ENCODE results near the gene PACRG. TPM values are rescaled to one million over a fixed set of nuclear protein-coding genes. Genes with fewer than 3 reads are reported as not detected.
A peak's percentile ranks its signal among the peaks of the same experiment; 100 is the strongest.

The PACRG gene
- total RNA-seq, 2 donors from 2014 or later: 2.9 to 63.8 TPM

- Histone ChIP-seq H3K4me3 (no peak overlapping the region), H3K27ac (no peak overlapping the region), H3K4me1 (replicated peaks) (no peaks in the 10 kb centered on the region), H3K36me3 (no peaks in the 10 kb centered on the region), H3K9me3 (no peaks in the 10 kb centered on the region), H3K27me3 (replicated peaks; ENCODE audit: insufficient read depth) (no peaks in the 10 kb centered on the region)
- TF ChIP-seq POLR2A (IDR thresholded peaks at IDR 0.05) (no peak), CTCF (IDR thresholded peaks at IDR 0.05) (no peak), POLR2AphosphoS5 (IDR thresholded peaks at IDR 0.05) (no peak)
- DNase-seq (ENCODE audit: low spot score): no peak
- intact Hi-C loops (cut with DNase I): loop anchor here (10.0 kb wide), 1 partner anchor 97 kb away; no protein-coding TSS in a partner anchor
- WGBS: 100% methylated on average over 2 of the region's 2 CpGs
These were observed 6.4 kb upstream of the PACRG start for GRCh38 chr6:162721404-162721687.

- 86% methylated on average over 2 of the region's 2 CpGs for WGBS
- no peaks in the 10 kb centered on the region for H3K27me3 ChIP-seq (replicated peaks; ENCODE audit: insufficient read depth)
- no peak overlapping the region for H3K4me3 ChIP-seq
- no peaks in the 10 kb centered on the region for H3K36me3 ChIP-seq
- H3K9me3 ChIP-seq: no peaks in the 10 kb centered on the region
- intact Hi-C loops (cut with DNase I): loop anchor here (10.0 kb wide), 1 partner anchor 97 kb away; no protein-coding TSS in a partner anchor
- no peak overlapping the region for H3K27ac ChIP-seq
- no peaks in the 10 kb centered on the region for H3K4me1 ChIP-seq (replicated peaks)
- TF ChIP-seq CTCF (IDR thresholded peaks at IDR 0.05): no peak
- TF ChIP-seq POLR2AphosphoS5 (IDR thresholded peaks at IDR 0.05): no peak
- no peak for TF ChIP-seq POLR2A (IDR thresholded peaks at IDR 0.05)
- no peak for DNase-seq (ENCODE audit: low spot score)
These were observed 5.5 kb upstream of the PACRG start for GRCh38 chr6:162722226-162722625.

GRCh38 chr6:162722633-162723032 is 5.1 kb upstream of the PACRG start:
- TF ChIP-seq POLR2AphosphoS5 (IDR thresholded peaks at IDR 0.05) (no peak), POLR2A (IDR thresholded peaks at IDR 0.05) (no peak), CTCF (IDR thresholded peaks at IDR 0.05) (no peak)
- no peaks in the 10 kb centered on the region for H3K36me3 ChIP-seq
- intact Hi-C loops (cut with DNase I): loop anchor here (10.0 kb wide), 1 partner anchor 98 kb away; no protein-coding TSS in a partner anchor
- H3K4me1 ChIP-seq (replicated peaks): no peaks in the 10 kb centered on the region
- 98% methylated on average over 1 of the region's 1 CpG for WGBS
- no peak overlapping the region for H3K4me3 ChIP-seq
- DNase-seq (ENCODE audit: low spot score): no peak
- H3K27me3 ChIP-seq (replicated peaks; ENCODE audit: insufficient read depth): no peaks in the 10 kb centered on the region
- H3K27ac ChIP-seq: no peak overlapping the region
- H3K9me3 ChIP-seq: no peaks in the 10 kb centered on the region

GRCh38 chr6:162726947-162727321 is 840 bp upstream of the PACRG start:
- H3K4me1 ChIP-seq (replicated peaks): no peaks in the 10 kb centered on the region
- WGBS: 5% methylated on average over 13 of the region's 13 CpGs
- H3K27ac ChIP-seq: peak overlapping the region; percentile 78 to 81
- H3K36me3 ChIP-seq: no peaks in the 10 kb centered on the region
- H3K9me3 ChIP-seq: no peaks in the 10 kb centered on the region
- peak overlapping the region; percentile 75 to 88 for H3K4me3 ChIP-seq
- intact Hi-C loops (cut with DNase I): loop anchor here (10.0 kb wide), 1 partner anchor 102 kb away; no protein-coding TSS in a partner anchor
- no peaks in the 10 kb centered on the region for H3K27me3 ChIP-seq (replicated peaks; ENCODE audit: insufficient read depth)
- TF ChIP-seq CTCF (IDR thresholded peaks at IDR 0.05): no peak
- TF ChIP-seq POLR2A (IDR thresholded peaks at IDR 0.05): no peak
- no peak for TF ChIP-seq POLR2AphosphoS5 (IDR thresholded peaks at IDR 0.05)
- peak; percentile 5 for DNase-seq (ENCODE audit: low spot score)

GRCh38 chr6:162728197-162728596 is 423 bp downstream of the PACRG start:
- peak overlapping the region in 1 of 2 donors; percentile 16 for H3K27ac ChIP-seq
- H3K4me1 ChIP-seq (replicated peaks): no peaks in the 10 kb centered on the region
- H3K9me3 ChIP-seq: no peaks in the 10 kb centered on the region
- TF ChIP-seq POLR2AphosphoS5 (IDR thresholded peaks at IDR 0.05): no peak
- TF ChIP-seq CTCF (IDR thresholded peaks at IDR 0.05): no peak
- no peak for TF ChIP-seq POLR2A (IDR thresholded peaks at IDR 0.05)
- H3K4me3 ChIP-seq: peak overlapping the region; percentile 75 to 88
- H3K36me3 ChIP-seq: no peaks in the 10 kb centered on the region
- no peaks in the 10 kb centered on the region for H3K27me3 ChIP-seq (replicated peaks; ENCODE audit: insufficient read depth)
- DNase-seq (ENCODE audit: low spot score): peak; percentile 6
- intact Hi-C loops (cut with DNase I): loop anchor here (10.0 kb wide), 1 partner anchor 103 kb away; no protein-coding TSS in a partner anchor
- WGBS: 8% methylated on average over 7 of the region's 7 CpGs

Data from prostate gland (tissue), 2 donors.